Testis (tissue), 3 donors: ENCODE results near the gene TMEM9. TPM values are rescaled to one million over a fixed set of nuclear protein-coding genes. Genes with fewer than 3 reads are reported as not detected.

Experiments
- DNase-seq: peaks from one replicate; pipeline ENCODE4 v3.0.0-alpha.2; 2019
- H3K27ac ChIP-seq, 2 donors: fragments of 200-600 bp; sonication (generic); one replicate each; pipeline ENCODE4 v1.5.1; 2019
- H3K27me3 ChIP-seq: fragments of 200-600 bp; sonication (generic); one replicate; pipeline ENCODE4 v1.5.1; 2019
- H3K36me3 ChIP-seq: fragments of 200-600 bp; sonication (generic); one replicate; pipeline ENCODE4 v1.5.1; 2017; ENCODE audit warnings: low read depth; ENCODE audit errors: missing control alignments
- H3K4me1 ChIP-seq: fragments of 200-600 bp; sonication (generic); one replicate; pipeline ENCODE4 v1.5.1; 2019
- H3K4me3 ChIP-seq, 2 donors: fragments of 200-600 bp; sonication (generic); one replicate each; pipeline ENCODE4 v1.5.1; 2017 to 2019
- H3K9me3 ChIP-seq: fragments of 200-600 bp; sonication (generic); one replicate; pipeline ENCODE4 v1.5.1; 2017
- CTCF ChIP-seq, 3 experiments: fragments of 450-650 bp in 2 of 3; fragments of 200-600 bp in 1 of 3; sonication (generic) in 1 of 3; IDR thresholded peaks; one replicate each; pipeline ENCODE4 v1.5.1; 2016 to 2019; ENCODE audit warnings: antibody characterized with exemption in 3 of 3, mild to moderate bottlenecking in 2 of 3, moderate library complexity in 1 of 3
- POLR2A ChIP-seq: fragments of 450-650 bp; IDR thresholded peaks from one replicate; pipeline ENCODE4 v1.6.1; 2017; ENCODE audit warnings: antibody characterized with exemption, mild to moderate bottlenecking, moderate library complexity
- WGBS, 2 donors: methylation state at CpG; one replicate each; pipeline ENCODE4 v1.1.5; 2018; 5-methylcytosine and 5-hydroxymethylcytosine counted together
- intact Hi-C: fragments of 100-400 bp; cut with DNase I; formaldehyde crosslinking; loops from one replicate; pipeline ENCODE4 v1.15.1; 2023; ENCODE audit warnings: low total_unique reads
- polyA plus RNA-seq: library from polyadenylated mRNA; stranded (reverse); fragments of 350-450 nt; fragmentation: Illumina TruSeq; extraction: RNeasy Lipid Tissue Mini Kit (QIAGEN cat#74804); gene quantifications from one replicate; pipeline ENCODE4 v1.2.3, GENCODE V29; 2014; ENCODE audit warnings: low read depth, low replicate concordance; ENCODE audit not compliant: insufficient read depth
- total RNA-seq, 2 donors: library from RNA; depleted of rRNA; stranded (reverse); fragments of >200 nt; gene quantifications; one replicate each; pipeline ENCODE4 v1.2.3, GENCODE V29; 2016

TMEM9 gene
- total and polyA plus RNA-seq, 3 donors from 2014 or later, result 101 to 134 (median 124) TPM

- intact Hi-C loops, result loop anchor here (10.0 kb wide), 1 partner anchor 137 kb away; no protein-coding TSS in a partner anchor
- H3K36me3 ChIP-seq, result no peaks in the 10 kb centered on the region
- H3K27ac ChIP-seq, result no peak within 1 kb of the TSS
- 73 to 88% methylated on average over 8 to 9 of the region's 9 CpGs for WGBS, 2 donors
- no peak within 1 kb of the TSS for H3K4me3 ChIP-seq
- no peaks in the 10 kb centered on the region for H3K4me1 ChIP-seq
- DNase-seq, result no peak
- no peaks in the 10 kb centered on the region for H3K9me3 ChIP-seq
- H3K27me3 ChIP-seq, result no peaks in the 10 kb centered on the region
- TF ChIP-seq POLR2A (no peak), CTCF (IDR thresholded peaks at IDR 0.05) (no peak)
These were observed 42.0 kb downstream of the TMEM9 start, which contains the start of gene CACNA1S for GRCh38 chr1:201112173-201112731. CACNA1S (minus strand) TSS chr1:201112426; CDS start chr1:201112339, 87 bp downstream.

- 88 to 91% methylated on average over 3 of the region's 3 CpGs for WGBS, 2 donors
- H3K27ac ChIP-seq, result no peak overlapping the region
- intact Hi-C loops, result loop anchor here (10.0 kb wide), 1 partner anchor 137 kb away; no protein-coding TSS in a partner anchor
- H3K9me3 ChIP-seq, result no peaks in the 10 kb centered on the region
- TF ChIP-seq CTCF (IDR thresholded peaks at IDR 0.05), result no peak
- no peak for TF ChIP-seq POLR2A
- H3K4me1 ChIP-seq, result no peaks in the 10 kb centered on the region
- DNase-seq, result no peak
- no peaks in the 10 kb centered on the region for H3K36me3 ChIP-seq
- H3K4me3 ChIP-seq, result no peak overlapping the region
- H3K27me3 ChIP-seq, result no peaks in the 10 kb centered on the region
These were observed 42.6 kb downstream of the TMEM9 start for GRCh38 chr1:201111672-201112071.

- TF ChIP-seq CTCF (IDR thresholded peaks at IDR 0.05) (no peak), POLR2A (no peak)
- no peak for DNase-seq
- 85 to 88% methylated on average over 7 of the region's 7 CpGs for WGBS, 2 donors
- no peak overlapping the region for H3K4me3 ChIP-seq
- H3K36me3 ChIP-seq, result no peaks in the 10 kb centered on the region
- no peaks in the 10 kb centered on the region for H3K27me3 ChIP-seq
- H3K27ac ChIP-seq, result no peak overlapping the region
- H3K9me3 ChIP-seq, result no peaks in the 10 kb centered on the region
- no peaks in the 10 kb centered on the region for H3K4me1 ChIP-seq
- intact Hi-C loops, result loop anchor here (10.0 kb wide), 1 partner anchor 136 kb away; no protein-coding TSS in a partner anchor
These were observed 43.1 kb downstream of the TMEM9 start for GRCh38 chr1:201111156-201111555.

- H3K9me3 ChIP-seq, result no peaks in the 10 kb centered on the region
- H3K36me3 ChIP-seq, result no peaks in the 10 kb centered on the region
- H3K4me1 ChIP-seq, result no peaks in the 10 kb centered on the region
- no peaks in the 10 kb centered on the region for H3K27me3 ChIP-seq
- H3K27ac ChIP-seq, result no peak overlapping the region
- no peak for DNase-seq
- intact Hi-C loops, result loop anchor here (10.0 kb wide), 1 partner anchor 136 kb away; no protein-coding TSS in a partner anchor
- no peak overlapping the region for H3K4me3 ChIP-seq
- TF ChIP-seq POLR2A (no peak), CTCF (IDR thresholded peaks at IDR 0.05) (no peak)
- WGBS, 2 donors, result 87 to 95% methylated on average over 5 of the region's 5 CpGs
These were observed 43.7 kb downstream of the TMEM9 start for GRCh38 chr1:201110616-201111015.

GRCh38 chr1:201110138-201110537, 44.1 kb downstream of the TMEM9 start:
- no peaks in the 10 kb centered on the region for H3K27me3 ChIP-seq
- no peak overlapping the region for H3K27ac ChIP-seq
- no peak for TF ChIP-seq POLR2A
- TF ChIP-seq CTCF (IDR thresholded peaks at IDR 0.05), result no peak
- no peaks in the 10 kb centered on the region for H3K9me3 ChIP-seq
- intact Hi-C loops, result loop anchor here (10.0 kb wide), 1 partner anchor 135 kb away; no protein-coding TSS in a partner anchor
- H3K36me3 ChIP-seq, result no peaks in the 10 kb centered on the region
- no peaks in the 10 kb centered on the region for H3K4me1 ChIP-seq
- no peak overlapping the region for H3K4me3 ChIP-seq
- WGBS, 2 donors, result 87 to 89% methylated on average over 10 of the region's 10 CpGs
- no peak for DNase-seq
